ENCODE data around the gene ATAT1. TPM values are rescaled to one million over a fixed set of nuclear protein-coding genes. Genes with fewer than 3 reads are reported as not detected.

ATAT1 gene
- total and polyA plus RNA-seq, 9 of the 15 experiments (the other 6 are each of a cell fraction or from before 2014, with no cell fraction given): 0.65 to 5.8 (median 1.6) TPM

- TF ChIP-seq ARID4B (CRISPR knock-in tag; IDR thresholded peaks at IDR 0.05) (peak; percentile 19; the same call in 1 of the 2 replicates), COPS2 (conservative IDR thresholded peaks at IDR 0.05) (no peak), ELF1 (tag; IDR thresholded peaks at IDR 0.05) (peak; percentile 40; the same call in 1 of the 2 replicates), TCFL5 (CRISPR knock-in tag; conservative IDR thresholded peaks at IDR 0.05) (no peak), ZNF778 (CRISPR knock-in tag; IDR thresholded peaks at IDR 0.05) (no peak), USF2 (CRISPR knock-in tag; IDR thresholded peaks at IDR 0.05) (no peak), RBM22 (IDR thresholded peaks at IDR 0.05; ENCODE audit: low read depth, low read length, poor library complexity, severe bottlenecking) (peak; percentile 99), XRCC5 (IDR thresholded peaks at IDR 0.05; ENCODE audit: low read depth, low read length) (0 out of 2 replicates have a peak, but pooled peaks have one; percentile 39), NFIC (IDR thresholded peaks at IDR 0.05) (peak; percentile 36; the same call in 1 of the 2 replicates), HOXB6 (CRISPR knock-in tag; IDR thresholded peaks at IDR 0.05; ENCODE audit: borderline replicate concordance) (peak; percentile 70), CBX1 (IDR thresholded peaks at IDR 0.05; ENCODE audit: low read depth) (0 out of 2 replicates have a peak, but pooled peaks have one; percentile 51), HMG20A (CRISPR knock-in tag; conservative IDR thresholded peaks at IDR 0.05) (0 out of 2 replicates have a peak, but pooled peaks have one; percentile 23), RREB1 (CRISPR knock-in tag; IDR thresholded peaks at IDR 0.05) (no peak), BMI1 (IDR thresholded peaks at IDR 0.05; ENCODE audit: low read length) (no peak), SRSF7 (optimal IDR thresholded peaks at IDR 0.05; ENCODE audit: low read depth, low read length) (no peak), EP400 (IDR thresholded peaks at IDR 0.05) (peak; percentile 72), CXXC5 (CRISPR knock-in tag; IDR thresholded peaks at IDR 0.05) (peak; percentile 29; the same call in 1 of the 2 replicates)
Observed at GRCh38 chr6:30615219-30615957, 11.3 kb upstream of the ATAT1 start (continued).

Measured in K562 (cell line).